K562 (cell line): ENCODE results near the gene RTBDN. TPM values are rescaled to one million over a fixed set of nuclear protein-coding genes. Genes with fewer than 3 reads are reported as not detected.

Experiments
- ARID1B ChIP-seq: fragments of 450-650 bp; IDR thresholded peaks from 2 replicates; pipeline ENCODE4 v1.6.1; 2016; ENCODE audit warnings: antibody characterized with exemption, mild to moderate bottlenecking, inconsistent platforms
- CGGBP1 ChIP-seq: fragments of 250-450 bp; sonication (Bioruptor Pico); IDR thresholded peaks from 2 replicates; pipeline ENCODE4 v1.9.0; 2021; ENCODE audit warnings: mild to moderate bottlenecking
- DPF2 ChIP-seq: fragments of 450-650 bp; IDR thresholded peaks from 2 replicates; pipeline ENCODE4 v1.6.1; 2016
- EZH2 ChIP-seq: IDR thresholded peaks from 2 replicates; pipeline ENCODE4 v1.6.1; 2012; ENCODE audit warnings: low read depth, mild to moderate bottlenecking, inconsistent platforms, low read length, borderline replicate concordance
- FUS ChIP-seq: fragments of 200-400 bp; formaldehyde crosslinking; optimal IDR thresholded peaks from 2 replicates; pipeline ENCODE3; 2017; ENCODE audit warnings: low read depth, low read length
- HMGXB4 ChIP-seq: sonication (generic); formaldehyde crosslinking; IDR thresholded peaks from 2 replicates; pipeline ENCODE4 v1.8.1; 2023; ENCODE audit warnings: mild to moderate bottlenecking, missing genetic modification reagents
- POLR2B ChIP-seq: fragments of 450-650 bp; IDR thresholded peaks from 2 replicates; pipeline ENCODE4 v1.6.1; 2018; ENCODE audit warnings: low read depth; ENCODE audit not compliant: partially characterized antibody
- POU5F1 ChIP-seq: fragments of 150-350 bp; IDR thresholded peaks from 2 replicates; pipeline ENCODE4 v1.6.1; 2014; ENCODE audit warnings: borderline replicate concordance, low read length, low read depth, mild to moderate bottlenecking; ENCODE audit not compliant: partially characterized antibody
- PRDM10 ChIP-seq: fragments of 450-650 bp; IDR thresholded peaks from 2 replicates; pipeline ENCODE4 v1.6.1; 2018; ENCODE audit not compliant: partially characterized antibody
- RBM22 ChIP-seq: fragments of 200-400 bp; formaldehyde crosslinking; IDR thresholded peaks from 2 replicates; pipeline ENCODE4 v1.6.1; 2018; ENCODE audit warnings: low read length, low read depth; ENCODE audit not compliant: poor library complexity, severe bottlenecking
- SMARCA5 ChIP-seq: fragments of 450-650 bp; IDR thresholded peaks from 2 replicates; pipeline ENCODE4 v1.6.1; 2016
- SREBF2 ChIP-seq: sonication (generic); formaldehyde crosslinking; IDR thresholded peaks from 2 replicates; pipeline ENCODE4 v1.4.0; 2020; ENCODE audit warnings: mild to moderate bottlenecking, missing genetic modification reagents
- STAT6 ChIP-seq: sonication (generic); formaldehyde crosslinking; IDR thresholded peaks from 2 replicates; pipeline ENCODE4 v1.8.1; 2023; ENCODE audit warnings: mild to moderate bottlenecking, missing genetic modification reagents
- ZNF239 ChIP-seq: fragments of 250-450 bp; sonication (Bioruptor Pico); IDR thresholded peaks from 2 replicates; pipeline ENCODE4 v1.4.0; 2020; ENCODE audit warnings: mild to moderate bottlenecking
- ZNF561 ChIP-seq: fragments of 450-650 bp; formaldehyde crosslinking; conservative IDR thresholded peaks from 2 replicates; pipeline ENCODE4 v1.4.0; 2020; ENCODE audit warnings: mild to moderate bottlenecking, moderate library complexity
- polyA plus RNA-seq, 8 experiments: library from polyadenylated mRNA; depleted of rRNA in 4 of 8; stranded (reverse) in 5 of 8; unstranded in 3 of 8; fragments of >200 nt; fragmentation: Nextera tagmentation in 2 of 8; fragmentation: Illumina TruSeq in 1 of 8; extraction: Ambion mirVana in 2 of 8; extraction: Trizol in 1 of 8; gene quantifications; 2 replicates each; pipeline versions ENCODE4 v1.2.1 to v1.2.3, GENCODE V29; 2011 to 2014; ENCODE audit warnings: inconsistent platforms in 1 of 8, missing spikeins in 1 of 8
- total RNA-seq, 7 experiments: library from RNA; depleted of rRNA in 6 of 7; stranded (reverse); fragments of >200 nt in 6 of 7; fragmentation: Illumina TruSeq in 2 of 7; extraction: Trizol in 2 of 7; gene quantifications; 2 replicates each; pipeline versions ENCODE4 v1.2.1 to v1.2.3, GENCODE V29; 2011 to 2021; ENCODE audit warnings: low replicate concordance in 1 of 7
- TF ChIP-seq, protein P1 (sequence below): fragments of 250-450 bp; sonication (Bioruptor Pico); IDR thresholded peaks from 2 replicates; pipeline ENCODE4 v1.4.0; 2020; ENCODE audit warnings: mild to moderate bottlenecking, moderate library complexity

RTBDN gene
- total and polyA plus RNA-seq, 9 of the 15 experiments (the other 6 are each of a cell fraction or from before 2014, with no cell fraction given): 0.20 to 2.3 (median 0.72) TPM; not detected in 1

- TF ChIP-seq SREBF2 (CRISPR knock-in tag) (no peak), SMARCA5 (peak; percentile 86; the same call in 1 of the 2 replicates), ARID1B (peak; percentile 98), HMGXB4 (CRISPR knock-in tag) (no peak; the same call in 1 of the 2 replicates), ZNF561 (CRISPR knock-in tag) (no peak), CGGBP1 (no peak), PRDM10 (peak; percentile 39), FUS (no peak), DPF2 (peak; percentile 97), POU5F1 (no peak), STAT6 (CRISPR knock-in tag) (no peak; the same call in 1 of the 2 replicates), EZH2 (no peak), POLR2B (peak; percentile 45), ZNF239 (CRISPR knock-in tag) (no peak; the same call in 1 of the 2 replicates), RBM22 (no peak)
- TF ChIP-seq, protein P1, sequence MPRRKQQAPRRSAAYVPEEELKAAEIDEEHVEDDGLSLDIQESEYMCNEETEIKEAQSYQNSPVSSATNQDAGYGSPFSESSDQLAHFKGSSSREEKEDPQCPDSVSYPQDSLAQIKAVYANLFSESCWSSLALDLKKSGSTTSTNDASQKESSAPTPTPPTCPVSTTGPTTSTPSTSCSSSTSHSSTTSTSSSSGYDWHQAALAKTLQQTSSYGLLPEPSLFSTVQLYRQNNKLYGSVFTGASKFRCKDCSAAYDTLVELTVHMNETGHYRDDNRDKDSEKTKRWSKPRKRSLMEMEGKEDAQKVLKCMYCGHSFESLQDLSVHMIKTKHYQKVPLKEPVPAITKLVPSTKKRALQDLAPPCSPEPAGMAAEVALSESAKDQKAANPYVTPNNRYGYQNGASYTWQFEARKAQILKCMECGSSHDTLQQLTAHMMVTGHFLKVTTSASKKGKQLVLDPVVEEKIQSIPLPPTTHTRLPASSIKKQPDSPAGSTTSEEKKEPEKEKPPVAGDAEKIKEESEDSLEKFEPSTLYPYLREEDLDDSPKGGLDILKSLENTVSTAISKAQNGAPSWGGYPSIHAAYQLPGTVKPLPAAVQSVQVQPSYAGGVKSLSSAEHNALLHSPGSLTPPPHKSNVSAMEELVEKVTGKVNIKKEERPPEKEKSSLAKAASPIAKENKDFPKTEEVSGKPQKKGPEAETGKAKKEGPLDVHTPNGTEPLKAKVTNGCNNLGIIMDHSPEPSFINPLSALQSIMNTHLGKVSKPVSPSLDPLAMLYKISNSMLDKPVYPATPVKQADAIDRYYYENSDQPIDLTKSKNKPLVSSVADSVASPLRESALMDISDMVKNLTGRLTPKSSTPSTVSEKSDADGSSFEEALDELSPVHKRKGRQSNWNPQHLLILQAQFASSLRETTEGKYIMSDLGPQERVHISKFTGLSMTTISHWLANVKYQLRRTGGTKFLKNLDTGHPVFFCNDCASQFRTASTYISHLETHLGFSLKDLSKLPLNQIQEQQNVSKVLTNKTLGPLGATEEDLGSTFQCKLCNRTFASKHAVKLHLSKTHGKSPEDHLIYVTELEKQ (CRISPR knock-in tag): no peak
These were observed 49.9 kb downstream of the RTBDN start (continued) for GRCh38 chr19:12784394-12784870.
